PFSK-1 (cell line): Measurements from ENCODE around the gene MEI1.

Experiments used
- POLR2AphosphoS5 ChIP-seq: IDR thresholded peaks from 2 replicates; pipeline ENCODE4 v1.6.1; 2012; ENCODE audit warnings: low read depth, mild to moderate bottlenecking, control low read depth, low read length, moderate library complexity
- SIN3A ChIP-seq: IDR thresholded peaks from 2 replicates; pipeline ENCODE4 v1.6.1; 2012; ENCODE audit warnings: mild to moderate bottlenecking, low read length, moderate library complexity, borderline replicate concordance; ENCODE audit not compliant: insufficient read depth
- TAF1 ChIP-seq: IDR thresholded peaks from 2 replicates; pipeline ENCODE4 v1.6.1; 2012; ENCODE audit warnings: low read length, control low read depth, borderline replicate concordance; ENCODE audit not compliant: insufficient read depth
- TF ChIP-seq, protein P1 (sequence below), 2 experiments: IDR thresholded peaks; 2 replicates each; pipeline versions ENCODE4 v1.6.1 to v1.8.0; 2011 to 2012; ENCODE audit warnings: low read depth in 2 of 2, low read length in 2 of 2, control low read depth in 1 of 2, inconsistent platforms in 1 of 2, mild to moderate bottlenecking in 1 of 2, moderate library complexity in 1 of 2; ENCODE audit not compliant: insufficient read depth in 1 of 2

DNA sequence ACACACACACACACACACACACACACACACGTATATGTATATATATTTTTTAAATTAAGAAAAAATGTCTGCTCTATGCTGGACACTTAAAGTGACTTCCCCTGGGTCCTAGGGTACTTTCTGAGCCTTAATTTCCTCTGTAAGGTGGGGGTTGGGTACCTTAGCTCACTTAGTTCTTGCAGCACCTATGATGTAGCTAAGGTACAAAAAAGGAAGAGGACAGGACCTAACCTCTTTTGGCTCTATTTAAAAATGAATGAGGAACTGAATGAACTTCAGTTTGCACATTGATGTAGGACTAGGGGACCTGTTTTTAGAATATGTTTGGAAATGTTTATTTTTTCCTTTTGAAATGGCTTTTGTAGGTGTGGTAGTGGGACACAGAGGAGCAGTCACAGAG is 144.7 kb downstream of the MEI1 start:
- TF ChIP-seq POLR2AphosphoS5 (no peak), SIN3A (no peak), TAF1 (no peak)
- TF ChIP-seq, protein P1, sequence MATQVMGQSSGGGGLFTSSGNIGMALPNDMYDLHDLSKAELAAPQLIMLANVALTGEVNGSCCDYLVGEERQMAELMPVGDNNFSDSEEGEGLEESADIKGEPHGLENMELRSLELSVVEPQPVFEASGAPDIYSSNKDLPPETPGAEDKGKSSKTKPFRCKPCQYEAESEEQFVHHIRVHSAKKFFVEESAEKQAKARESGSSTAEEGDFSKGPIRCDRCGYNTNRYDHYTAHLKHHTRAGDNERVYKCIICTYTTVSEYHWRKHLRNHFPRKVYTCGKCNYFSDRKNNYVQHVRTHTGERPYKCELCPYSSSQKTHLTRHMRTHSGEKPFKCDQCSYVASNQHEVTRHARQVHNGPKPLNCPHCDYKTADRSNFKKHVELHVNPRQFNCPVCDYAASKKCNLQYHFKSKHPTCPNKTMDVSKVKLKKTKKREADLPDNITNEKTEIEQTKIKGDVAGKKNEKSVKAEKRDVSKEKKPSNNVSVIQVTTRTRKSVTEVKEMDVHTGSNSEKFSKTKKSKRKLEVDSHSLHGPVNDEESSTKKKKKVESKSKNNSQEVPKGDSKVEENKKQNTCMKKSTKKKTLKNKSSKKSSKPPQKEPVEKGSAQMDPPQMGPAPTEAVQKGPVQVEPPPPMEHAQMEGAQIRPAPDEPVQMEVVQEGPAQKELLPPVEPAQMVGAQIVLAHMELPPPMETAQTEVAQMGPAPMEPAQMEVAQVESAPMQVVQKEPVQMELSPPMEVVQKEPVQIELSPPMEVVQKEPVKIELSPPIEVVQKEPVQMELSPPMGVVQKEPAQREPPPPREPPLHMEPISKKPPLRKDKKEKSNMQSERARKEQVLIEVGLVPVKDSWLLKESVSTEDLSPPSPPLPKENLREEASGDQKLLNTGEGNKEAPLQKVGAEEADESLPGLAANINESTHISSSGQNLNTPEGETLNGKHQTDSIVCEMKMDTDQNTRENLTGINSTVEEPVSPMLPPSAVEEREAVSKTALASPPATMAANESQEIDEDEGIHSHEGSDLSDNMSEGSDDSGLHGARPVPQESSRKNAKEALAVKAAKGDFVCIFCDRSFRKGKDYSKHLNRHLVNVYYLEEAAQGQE (IDR thresholded peaks at IDR 0.05; ENCODE audit: insufficient read depth in 1 of 2, low read depth in 2 of 2, low read length in 2 of 2): no peak
